HepG2 (cell line): ENCODE data around the gene BTBD17. TPM values are rescaled to one million over a fixed set of nuclear protein-coding genes. Genes with fewer than 3 reads are reported as not detected.

Experiments used
- ATAC-seq: fragments of 200-7000 bp; cut with Tn5 transposase; 3 replicates; pipeline ENCODE4 v1.9.1; 2020; ENCODE audit warnings: mild to moderate bottlenecking, moderate library complexity
- BruUV-seq: library from RNA; stranded (reverse); fragments of 400-500 nt; replicated peaks from 2 replicates; lab custom pipeline; 2021; lab: Mats Ljungman, UMichigan
- CTCF ChIA-PET: fragments of 300-600 bp; formaldehyde crosslinking; extraction: SDS; loops from one replicate; lab custom pipeline; 2021; ENCODE audit warnings: low total read pairs, inconsistent platforms, low intra/inter-chr PET ratio; lab: Yijun Ruan, JAX
- POLR2A ChIA-PET: fragments of 350-600 bp; sonication (Branson Sonifier 250); formaldehyde crosslinking; loops from one replicate; lab custom pipeline; 2020; ENCODE audit warnings: antibody characterized with exemption, inconsistent platforms; lab: Yijun Ruan, JAX
- DNase-seq: peaks from one replicate; pipeline ENCODE4 v3.0.0-alpha.2; 2015; ENCODE audit warnings: low spot score
- FAIRE-seq: peaks from 3 replicates; lab custom pipeline; 2011; peaks lifted over from hg19 to GRCh38; lab: Jason Lieb, UNC
- H2AFZ ChIP-seq: one replicate; pipeline ENCODE4 v1.6.1; 2011; ENCODE audit warnings: low read length, inconsistent platforms
- H3K27ac ChIP-seq: fragments of 300-600 bp; 3 replicates; pipeline ENCODE4 v1.8.0; 2011; ENCODE audit warnings: mixed run types, mild to moderate bottlenecking, mixed read lengths, low read length, inconsistent platforms; ENCODE audit not compliant: insufficient read depth; ENCODE audit errors: extremely low read length
- H3K27me3 ChIP-seq, 2 experiments: fragments of 200-600 bp in 1 of 2; 2 replicates in 1 of 2; 3 replicates in 1 of 2; pipeline versions ENCODE4 v1.6.0 to v1.8.0; 2011; ENCODE audit warnings: low read length in 2 of 2, mild to moderate bottlenecking in 2 of 2, moderate library complexity in 2 of 2, inconsistent platforms in 1 of 2; ENCODE audit not compliant: insufficient read depth in 2 of 2, control insufficient read depth in 1 of 2
- H3K36me3 ChIP-seq, 2 experiments: fragments of 200-600 bp in 1 of 2; replicated peaks in 1 of 2; 2 replicates in 1 of 2; 3 replicates in 1 of 2; pipeline versions ENCODE4 v1.5.1 to v1.8.0; 2011; ENCODE audit warnings: low read length in 2 of 2, inconsistent platforms in 1 of 2; ENCODE audit not compliant: insufficient read depth in 2 of 2, control insufficient read depth in 1 of 2
- H3K4me1 ChIP-seq: 2 replicates; pipeline ENCODE4 v1.5.1; 2012; ENCODE audit warnings: low read length, inconsistent platforms; ENCODE audit not compliant: insufficient read depth
- H3K4me2 ChIP-seq: 2 replicates; pipeline ENCODE4 v1.6.0; 2011; ENCODE audit warnings: low read depth, low read length, inconsistent platforms
- H3K4me3 ChIP-seq, 3 experiments: fragments of 200-600 bp in 1 of 3; sonication (generic), shearing (Covaris generic) in 1 of 3; replicated peaks in 1 of 3; 2 replicates each; pipeline ENCODE4 v1.5.1; 2011 to 2016; ENCODE audit warnings: low read length in 3 of 3, inconsistent platforms in 2 of 3, low read depth in 2 of 3, mild to moderate bottlenecking in 2 of 3, control low read depth in 1 of 3, mixed read lengths in 1 of 3; ENCODE audit not compliant: insufficient read depth in 1 of 3
- H3K79me2 ChIP-seq: one replicate; pipeline ENCODE4 v1.6.1; 2011; ENCODE audit warnings: low read length, inconsistent platforms; ENCODE audit not compliant: insufficient read depth
- H3K9ac ChIP-seq: 2 replicates; pipeline ENCODE4 v1.6.0; 2011; ENCODE audit warnings: mild to moderate bottlenecking, low read depth, low read length, inconsistent platforms; ENCODE audit not compliant: insufficient read depth
- H3K9me3 ChIP-seq: 2 replicates; pipeline ENCODE4 v1.5.1; 2012; ENCODE audit warnings: mild to moderate bottlenecking, low read length
- H4K20me1 ChIP-seq: 2 replicates; pipeline ENCODE4 v1.6.0; 2011; ENCODE audit warnings: inconsistent platforms, mild to moderate bottlenecking, low read length, moderate library complexity; ENCODE audit not compliant: insufficient read depth
- BHLHE40 ChIP-seq: IDR thresholded peaks from 2 replicates; pipeline ENCODE4 v1.6.1; 2011; ENCODE audit warnings: low read length, improper control_type of control experiment
- FOXA3 ChIP-seq: IDR thresholded peaks from 2 replicates; pipeline ENCODE4 v1.6.1; 2016; ENCODE audit warnings: missing genetic modification reagents, missing compliant biosample characterization
- SMAD1 ChIP-seq: sonication (generic); formaldehyde crosslinking; IDR thresholded peaks from 2 replicates; pipeline ENCODE4 v1.4.0; 2020; ENCODE audit warnings: missing genetic modification reagents, low read depth, mild to moderate bottlenecking, borderline replicate concordance
- U2AF1 ChIP-seq: fragments of 200-400 bp; formaldehyde crosslinking; optimal IDR thresholded peaks from 2 replicates; pipeline ENCODE3; 2017; ENCODE audit warnings: mild to moderate bottlenecking, low read depth, low read length
- USF2 ChIP-seq, 2 experiments: sonication (generic) in 1 of 2; formaldehyde crosslinking in 1 of 2; IDR thresholded peaks; 2 replicates each; pipeline versions ENCODE4 v1.5.1 to v1.6.1; 2011 to 2020; ENCODE audit warnings: borderline replicate concordance in 1 of 2, low read depth in 1 of 2, low read length in 1 of 2, mild to moderate bottlenecking in 1 of 2, missing genetic modification reagents in 1 of 2, moderate library complexity in 1 of 2
- ZKSCAN5 ChIP-seq: sonication (generic); formaldehyde crosslinking; IDR thresholded peaks from 2 replicates; pipeline ENCODE4 v1.5.1; 2020; ENCODE audit warnings: mild to moderate bottlenecking, missing genetic modification reagents
- ZNF607 ChIP-seq: sonication (generic); formaldehyde crosslinking; IDR thresholded peaks from 2 replicates; pipeline ENCODE4 v1.5.1; 2020; ENCODE audit warnings: missing genetic modification reagents, mild to moderate bottlenecking, borderline replicate concordance
- WGBS: methylation state at CpG from one replicate; pipeline ENCODE4 v1.1.6; 2017; ENCODE audit warnings: low lambda C conversion rate; 5-methylcytosine and 5-hydroxymethylcytosine counted together
- in situ Hi-C: cut with HindIII; loops from 2 replicates; pipeline ENCODE4 v1.10.0; 2017; ENCODE audit warnings: low pct_unique_long_range_greater_than_20kb; ENCODE audit not compliant: extremely low pct_ligation_motif_present
- intact Hi-C: fragments of 100-400 bp; cut with micrococcal nuclease; formaldehyde crosslinking; loops from one replicate; pipeline ENCODE4 v1.10.0; 2022; ENCODE audit not compliant: unreplicated experiment
- polyA plus RNA-seq, 8 experiments: library from polyadenylated mRNA; depleted of rRNA in 3 of 8; stranded (reverse) in 7 of 8; unstranded in 1 of 8; fragments of >200 nt; fragmentation: Illumina TruSeq in 4 of 8; extraction: Trizol in 4 of 8; gene quantifications; 2 replicates each; pipeline versions ENCODE4 v1.2.1 to v1.2.3, GENCODE V29; 2011 to 2016; ENCODE audit warnings: low read depth in 4 of 8, missing spikeins in 1 of 8, mixed read lengths in 1 of 8; ENCODE audit not compliant: insufficient read depth in 1 of 8
- total RNA-seq, 5 experiments: library from RNA; depleted of rRNA; stranded (reverse); fragments of >200 nt; fragmentation: Illumina TruSeq; extraction: Trizol; gene quantifications; 2 replicates each; pipeline ENCODE4 v1.2.3, GENCODE V29; 2016; ENCODE audit warnings: low read depth in 1 of 5

The BTBD17 gene
- total and polyA plus RNA-seq, 2 of the 13 experiments (the other 11 are each of a cell fraction or from before 2014, with no cell fraction given): not detected

- H3K9ac ChIP-seq: no peak overlapping the region
- WGBS: 11% methylated on average over 10 of the region's 12 CpGs
- intact Hi-C loops (no loop called here), in situ Hi-C loops (no loop called here)
- H2AFZ ChIP-seq: no peak overlapping the region
- H3K4me1 ChIP-seq: peaks cover 16% of the 10 kb centered on the region
- no peaks in the 10 kb centered on the region for H3K36me3 ChIP-seq
- FAIRE-seq (no peak), DNase-seq (no peak), ATAC-seq (peak; percentile 57)
- no TSS peak for BruUV-seq
- H3K79me2 ChIP-seq: no peaks in the 10 kb centered on the region
- ChIA-PET CTCF (no interaction called here), POLR2A (interaction anchor here (1.2 kb wide), 1 partner anchor 9 kb away, joined by 3 read pairs; no protein-coding TSS in a partner anchor)
- peak overlapping the region; percentile 24; the same call in 1 of the 2 replicates for H3K4me2 ChIP-seq
- H3K27ac ChIP-seq: no peak overlapping the region
- H4K20me1 ChIP-seq: no peaks in the 10 kb centered on the region
- TF ChIP-seq SMAD1 (CRISPR knock-in tag): no peak
- TF ChIP-seq ZNF607 (CRISPR knock-in tag): no peak
- TF ChIP-seq BHLHE40: peak; percentile 78
- no peak for TF ChIP-seq U2AF1
- no peak for TF ChIP-seq ZKSCAN5 (CRISPR knock-in tag)
- TF ChIP-seq USF2 (IDR thresholded peaks at IDR 0.05; ENCODE audit: low read depth, low read length): peak; percentile 50; the same call in 1 of the 2 replicates
- TF ChIP-seq USF2 (CRISPR knock-in tag; IDR thresholded peaks at IDR 0.05; ENCODE audit: borderline replicate concordance): no peak
- no peak for TF ChIP-seq FOXA3
- H3K9me3 ChIP-seq: no peaks in the 10 kb centered on the region
- H3K4me3 ChIP-seq: no peak overlapping the region
- peaks cover 4 to 16% of the 10 kb centered on the region in 2 experiments; a peak in 2 of 5 replicates for H3K27me3 ChIP-seq
These were observed 32.7 kb upstream of the BTBD17 start for GRCh38 chr17:74394275-74394950.
